NCI-H460 (cell line): ENCODE results near the gene MGAT3. TPM values are rescaled to one million over a fixed set of nuclear protein-coding genes. Genes with fewer than 3 reads are reported as not detected.
A peak's percentile ranks its signal among the peaks of the same experiment; 100 is the strongest.

Experiments
- DNase-seq: peaks from one replicate; pipeline ENCODE4 v3.0.0-alpha.2; 2016; ENCODE audit warnings: low read depth; ENCODE audit errors: extremely low read depth
- total RNA-seq: library from RNA; depleted of rRNA; stranded (reverse); fragments of >200 nt; shearing (Covaris generic); gene quantifications from 2 replicates; pipeline ENCODE4 v1.2.3, GENCODE V29; 2014

MGAT3 gene
- total RNA-seq, 1 experiment from 2014 or later: 0.02 TPM

GRCh38 chr22:39524753-39525657 lies 68.2 kb downstream of the MGAT3 start:
- DNase-seq: no peak

DNA sequence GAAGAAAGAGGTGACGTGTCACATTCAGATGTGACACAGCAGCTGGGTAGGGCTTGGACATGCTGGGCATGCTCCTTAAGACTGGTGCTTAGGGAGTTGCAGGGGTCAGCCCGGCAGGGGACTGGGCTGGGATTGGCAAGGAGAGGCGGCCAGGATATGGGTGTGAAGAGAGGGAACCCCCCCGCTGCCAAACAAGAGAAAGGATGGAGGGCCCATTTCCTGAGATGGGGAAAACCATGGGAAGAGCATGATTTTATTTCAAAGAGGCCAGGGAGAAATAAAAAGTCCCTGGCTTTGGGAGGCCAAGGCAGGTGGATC lies 68.8 kb downstream of the MGAT3 start:
- no peak for DNase-seq

DNA sequence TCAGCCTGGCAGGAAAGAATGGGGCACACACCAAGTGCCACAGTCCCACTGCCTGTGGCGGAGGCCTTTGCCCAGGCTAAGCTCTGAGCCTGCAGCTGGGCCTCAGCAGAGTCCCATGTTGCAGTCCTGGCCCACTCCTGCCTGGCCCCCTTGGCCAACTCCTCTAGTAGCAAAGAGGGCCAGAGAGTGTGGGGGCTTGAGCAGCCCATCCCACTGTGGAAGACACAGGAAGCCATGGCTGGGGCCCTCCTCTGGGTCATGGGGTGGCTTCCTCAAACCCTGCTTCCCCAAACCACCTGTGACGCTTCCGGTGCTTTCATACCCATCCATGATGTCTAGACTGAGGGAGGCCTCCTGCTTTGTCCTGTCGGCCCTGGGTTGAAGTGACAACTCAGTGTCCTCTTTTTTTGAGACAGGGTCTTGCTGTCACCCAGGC lies 69.9 kb downstream of the MGAT3 start:
- DNase-seq: no peak

- DNase-seq: no peak
Measured at GRCh38 chr22:39527481-39527961, 70.7 kb downstream of the MGAT3 start.

- no peak for DNase-seq
Measured at GRCh38 chr22:39528080-39528661, 71.4 kb downstream of the MGAT3 start.

- DNase-seq: peak; percentile 74
Measured at GRCh38 chr22:39528681-39529486, 72.1 kb downstream of the MGAT3 start.

DNA sequence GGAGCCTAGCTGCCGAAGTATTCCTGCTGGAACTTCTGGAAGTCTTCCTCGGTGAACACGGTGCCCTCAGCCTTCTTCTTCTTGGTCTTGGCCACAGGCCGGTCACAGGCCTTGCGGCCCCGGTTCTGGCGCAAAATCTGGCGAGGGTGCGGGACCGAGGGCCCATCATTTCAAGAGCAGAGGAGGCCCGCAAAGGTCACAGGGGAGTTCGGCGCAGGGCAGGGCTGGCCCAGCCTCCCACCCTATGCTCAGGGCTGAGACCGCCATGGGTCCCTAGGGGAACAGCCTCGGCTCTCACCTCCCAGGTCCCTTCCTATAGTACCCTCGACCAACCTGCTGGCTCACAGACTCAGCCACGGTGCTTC lies 72.7 kb downstream of the MGAT3 start:
- DNase-seq: no peak

DNA sequence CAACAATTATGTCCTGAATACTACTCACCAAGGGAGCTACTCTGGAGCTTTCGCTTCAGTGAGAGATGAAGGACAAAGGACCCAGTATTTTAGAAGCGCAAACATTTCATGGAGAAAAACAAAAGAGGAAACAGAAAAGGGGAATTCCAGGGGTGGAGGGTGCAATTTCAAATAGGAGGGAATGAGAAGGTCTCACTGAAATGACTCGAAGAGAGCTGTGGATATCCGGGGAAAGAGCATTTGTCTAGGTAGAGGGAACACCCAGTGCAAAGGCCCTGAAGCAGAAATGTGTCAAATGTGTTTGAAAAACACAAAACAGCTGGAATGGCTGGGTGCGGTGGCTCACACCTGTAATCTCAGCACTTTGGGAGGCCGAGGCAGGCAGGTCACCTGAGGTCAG lies 73.3 kb downstream of the MGAT3 start:
- no peak for DNase-seq

DNA sequence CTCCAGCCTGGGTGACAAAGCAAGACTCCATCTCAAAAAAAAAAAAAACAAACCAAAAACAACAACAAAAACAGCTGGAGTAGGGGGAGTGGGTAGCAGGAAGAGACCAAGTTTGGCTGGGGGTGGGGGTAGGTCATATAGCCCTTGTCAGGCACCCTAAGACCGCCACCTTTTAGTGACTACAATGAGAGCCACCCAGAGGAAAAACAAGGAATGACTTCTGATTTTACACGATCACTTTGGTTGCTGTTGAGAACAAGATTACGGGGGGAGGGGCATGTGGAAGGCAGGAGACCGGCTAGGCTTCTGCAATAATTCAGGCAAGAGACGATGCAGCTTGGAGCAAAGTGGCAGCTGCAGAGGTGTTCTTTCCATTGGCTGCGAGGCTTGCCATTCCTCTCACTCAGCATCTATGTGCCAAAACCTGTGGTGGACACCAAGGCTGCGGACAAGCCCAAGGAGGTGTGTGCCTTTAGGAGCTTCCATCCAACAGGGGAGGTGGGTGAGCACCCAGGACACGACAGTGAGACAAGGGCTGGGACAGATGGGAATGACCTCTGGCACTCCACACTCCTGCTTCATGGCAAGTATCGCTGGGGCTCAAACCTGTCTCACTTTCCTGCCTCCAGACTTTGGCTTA lies 74.0 kb downstream of the MGAT3 start:
- DNase-seq: no peak

GRCh38 chr22:39532215-39533073 lies 75.6 kb downstream of the MGAT3 start, which contains the start of gene RPS19BP1:
TSS of gene RPS19BP1 (minus strand) at chr22:39532748. CDS start at chr22:39532738, 10 bp downstream.
- DNase-seq: peak; percentile 98

DNA sequence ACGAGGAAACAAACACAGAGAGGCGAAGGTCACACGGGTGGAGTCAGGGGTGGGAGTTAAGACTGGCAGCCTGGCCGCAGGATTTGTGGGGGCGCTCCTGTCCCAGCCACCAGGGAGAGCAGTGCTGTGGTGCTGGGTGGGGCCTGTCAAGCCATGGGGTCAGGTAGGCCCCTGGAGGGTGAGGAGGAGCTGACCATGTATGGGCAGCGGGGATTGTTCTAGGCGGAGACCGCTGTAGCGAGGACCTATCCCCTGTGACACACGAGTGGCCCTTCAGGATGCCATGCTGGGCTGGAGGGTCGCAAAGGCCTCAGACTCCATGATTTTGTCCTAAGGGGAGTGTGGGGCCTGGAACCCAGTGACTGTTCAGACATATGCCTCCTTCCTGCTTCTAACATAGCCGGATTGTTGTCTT lies 77.3 kb downstream of the MGAT3 start:
- no peak for DNase-seq

GRCh38 chr22:39534591-39535356 lies 78.0 kb downstream of the MGAT3 start:
- peak; percentile 41 for DNase-seq

DNA sequence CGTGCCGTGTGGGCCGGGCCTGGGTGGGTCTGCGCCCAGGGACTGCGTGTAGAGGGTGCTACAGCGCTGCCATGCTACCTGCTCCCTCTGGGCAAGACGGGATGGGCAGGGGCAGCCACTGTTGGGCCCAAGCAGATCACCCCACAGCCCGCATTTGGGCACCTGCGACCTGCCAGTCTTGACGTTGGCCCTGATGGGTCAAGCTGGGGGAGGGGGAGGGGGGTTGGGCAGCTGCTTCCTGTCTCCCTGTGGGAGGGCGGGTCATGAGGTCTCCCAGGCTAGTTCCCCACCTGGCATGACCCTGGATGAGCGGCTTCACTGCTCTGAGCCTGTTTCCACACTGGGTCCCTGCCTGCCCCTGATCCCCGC lies 78.5 kb downstream of the MGAT3 start:
- DNase-seq: no peak

DNA sequence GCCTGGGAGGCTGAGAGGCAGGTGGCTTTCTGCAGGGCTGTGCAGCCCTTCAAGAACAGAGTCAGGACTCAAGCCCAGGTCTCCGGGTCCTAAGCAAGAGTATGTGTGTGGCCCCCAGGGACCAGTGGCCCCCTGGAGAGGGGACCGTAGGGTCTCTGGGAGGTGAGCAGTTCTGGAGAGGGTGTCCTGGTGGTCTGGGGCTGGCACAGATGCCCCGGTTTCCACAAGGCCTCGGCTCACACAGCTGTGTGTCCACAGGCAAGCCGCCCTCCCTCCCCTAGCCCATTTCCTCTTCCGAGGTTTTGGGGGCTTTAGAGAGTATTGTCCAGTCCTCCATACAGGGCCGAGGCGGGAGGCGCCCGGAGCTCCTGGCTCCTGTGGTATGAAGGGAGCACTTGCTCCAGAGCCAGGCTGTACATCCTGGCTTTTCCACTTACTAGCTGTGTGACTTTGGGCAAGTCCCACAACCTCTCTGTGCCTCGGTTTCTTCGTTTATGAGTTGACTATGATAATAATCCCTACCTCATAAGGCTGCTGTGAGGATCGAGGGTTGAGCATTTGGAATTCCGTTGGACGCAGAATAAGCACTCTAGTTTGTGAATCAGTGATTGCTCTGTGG lies 79.1 kb downstream of the MGAT3 start:
- no peak for DNase-seq

- no peak for DNase-seq
Measured at GRCh38 chr22:39536711-39537110, 79.9 kb downstream of the MGAT3 start.

DNA sequence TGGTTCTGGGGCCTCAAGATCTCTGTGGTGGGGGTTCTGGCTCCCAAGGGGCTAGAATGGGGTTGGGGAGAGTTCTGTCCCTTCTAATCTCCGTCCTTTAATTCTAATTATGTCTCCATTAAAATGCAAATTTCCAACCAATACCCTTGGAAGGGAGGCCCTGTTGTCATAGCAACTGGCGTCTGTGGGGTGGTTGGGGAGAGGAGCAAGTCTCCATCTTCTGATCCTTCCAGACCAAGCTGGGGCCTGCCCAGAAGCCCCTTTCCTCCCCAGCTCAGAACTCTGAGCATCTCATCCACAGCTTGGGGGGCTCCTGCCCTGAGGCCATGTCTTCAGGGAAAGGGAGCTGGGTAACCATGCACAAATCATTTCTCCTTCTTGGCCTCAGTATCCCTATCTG lies 81.2 kb downstream of the MGAT3 start:
- no peak for DNase-seq
